K562 (cell line): ENCODE results near the gene GIPC3. TPM values are rescaled to one million over a fixed set of nuclear protein-coding genes. Genes with fewer than 3 reads are reported as not detected.

Source experiments
- BHLHE40 ChIP-seq: IDR thresholded peaks from 2 replicates; pipeline ENCODE4 v1.6.1; 2011; ENCODE audit warnings: low read length, improper control_type of control experiment
- CBFA2T2 ChIP-seq: fragments of 450-650 bp; conservative IDR thresholded peaks from 2 replicates; pipeline ENCODE4 v1.6.1; 2017; ENCODE audit warnings: mild to moderate bottlenecking
- ERF ChIP-seq: fragments of 450-650 bp; formaldehyde crosslinking; IDR thresholded peaks from 2 replicates; pipeline ENCODE4 v1.4.0; 2020; ENCODE audit warnings: mild to moderate bottlenecking, mixed read lengths
- EWSR1 ChIP-seq: fragments of 450-650 bp; IDR thresholded peaks from 2 replicates; pipeline ENCODE4 v1.6.1; 2018; ENCODE audit warnings: borderline replicate concordance, mild to moderate bottlenecking, low read depth, moderate library complexity; ENCODE audit not compliant: partially characterized antibody
- FOXA3 ChIP-seq, 2 experiments: fragments of 450-650 bp in 1 of 2; sonication (generic) in 1 of 2; formaldehyde crosslinking; IDR thresholded peaks in 1 of 2; conservative IDR thresholded peaks in 1 of 2; 2 replicates each; pipeline versions ENCODE4 v1.4.0 to v1.8.0; 2020 to 2022; ENCODE audit warnings: mild to moderate bottlenecking in 2 of 2, missing genetic modification reagents in 1 of 2
- HNRNPLL ChIP-seq: fragments of 200-400 bp; formaldehyde crosslinking; IDR thresholded peaks from 2 replicates; pipeline ENCODE4 v1.6.1; 2017; ENCODE audit warnings: low read length, low read depth, mild to moderate bottlenecking; ENCODE audit not compliant: poor library complexity, severe bottlenecking
- MEF2A ChIP-seq: IDR thresholded peaks from 2 replicates; pipeline ENCODE4 v1.6.1; 2011; ENCODE audit warnings: low read depth, mild to moderate bottlenecking, low read length, moderate library complexity; ENCODE audit not compliant: control insufficient read depth
- RBM17 ChIP-seq: fragments of 200-400 bp; formaldehyde crosslinking; IDR thresholded peaks from 2 replicates; pipeline ENCODE4 v1.6.1; 2017; ENCODE audit warnings: low read depth, mild to moderate bottlenecking, low read length, borderline replicate concordance
- TOE1 ChIP-seq, 2 experiments: fragments of 450-650 bp in 1 of 2; sonication (generic) in 1 of 2; formaldehyde crosslinking in 1 of 2; IDR thresholded peaks; 2 replicates each; pipeline versions ENCODE4 v1.7.1 to v1.8.0; 2016 to 2022; ENCODE audit warnings: borderline replicate concordance in 2 of 2, mild to moderate bottlenecking in 2 of 2, antibody characterized with exemption in 1 of 2, inconsistent platforms in 1 of 2, low read depth in 1 of 2, missing genetic modification reagents in 1 of 2, moderate library complexity in 1 of 2
- ZKSCAN8 ChIP-seq: fragments of 200-800 bp; sonication (Bioruptor generic); IDR thresholded peaks from 2 replicates; pipeline ENCODE4 v1.6.1; 2016; ENCODE audit warnings: missing genetic modification characterization, missing compliant biosample characterization
- ZNF175 ChIP-seq: fragments of 200-800 bp; sonication (Bioruptor generic); IDR thresholded peaks from 2 replicates; pipeline ENCODE4 v1.6.1; 2016; ENCODE audit warnings: low read depth, mild to moderate bottlenecking, missing genetic modification characterization, missing compliant biosample characterization
- ZNF239 ChIP-seq: fragments of 250-450 bp; sonication (Bioruptor Pico); IDR thresholded peaks from 2 replicates; pipeline ENCODE4 v1.4.0; 2020; ENCODE audit warnings: mild to moderate bottlenecking
- ZNF445 ChIP-seq: fragments of 250-450 bp; sonication (Bioruptor Pico); IDR thresholded peaks from 2 replicates; pipeline ENCODE4 v1.4.0; 2020; ENCODE audit warnings: low read depth, mild to moderate bottlenecking, moderate library complexity
- polyA plus RNA-seq, 8 experiments: library from polyadenylated mRNA; depleted of rRNA in 4 of 8; stranded (reverse) in 5 of 8; unstranded in 3 of 8; fragments of >200 nt; fragmentation: Nextera tagmentation in 2 of 8; fragmentation: Illumina TruSeq in 1 of 8; extraction: Ambion mirVana in 2 of 8; extraction: Trizol in 1 of 8; gene quantifications; 2 replicates each; pipeline versions ENCODE4 v1.2.1 to v1.2.3, GENCODE V29; 2011 to 2014; ENCODE audit warnings: inconsistent platforms in 1 of 8, missing spikeins in 1 of 8
- total RNA-seq, 7 experiments: library from RNA; depleted of rRNA in 6 of 7; stranded (reverse); fragments of >200 nt in 6 of 7; fragmentation: Illumina TruSeq in 2 of 7; extraction: Trizol in 2 of 7; gene quantifications; 2 replicates each; pipeline versions ENCODE4 v1.2.1 to v1.2.3, GENCODE V29; 2011 to 2021; ENCODE audit warnings: low replicate concordance in 1 of 7
- TF ChIP-seq, protein P1 (sequence below): fragments of 250-450 bp; sonication (Bioruptor Pico); IDR thresholded peaks from 2 replicates; pipeline ENCODE4 v1.4.0; 2020
- TF ChIP-seq, protein P2 (sequence below): sonication (generic); formaldehyde crosslinking; IDR thresholded peaks from 2 replicates; pipeline ENCODE4 v1.8.0; 2022; ENCODE audit warnings: missing genetic modification reagents, mild to moderate bottlenecking, moderate library complexity, borderline replicate concordance
- TF ChIP-seq, protein P3 (sequence below): fragments of 450-650 bp; IDR thresholded peaks from 2 replicates; pipeline ENCODE4 v1.6.1; 2018; ENCODE audit warnings: mild to moderate bottlenecking, low read depth; ENCODE audit not compliant: partially characterized antibody
- TF ChIP-seq, protein P4 (sequence below): IDR thresholded peaks from 2 replicates; pipeline ENCODE4 v1.6.1; 2011; ENCODE audit not compliant: insufficient read length; ENCODE audit errors: extremely low read depth
- TF ChIP-seq, protein P5 (sequence below): fragments of 450-650 bp; IDR thresholded peaks from 2 replicates; pipeline ENCODE4 v1.6.1; 2016; ENCODE audit warnings: low read depth, mild to moderate bottlenecking, moderate library complexity
- TF ChIP-seq, protein P6 (sequence below): fragments of 450-650 bp; IDR thresholded peaks from 2 replicates; pipeline ENCODE4 v1.6.1; 2016; ENCODE audit warnings: antibody characterized with exemption

GIPC3 gene
- total and polyA plus RNA-seq, 9 of the 15 experiments (the other 6 are each of a cell fraction or from before 2014, with no cell fraction given) = 0.03 to 3.6 (median 1.5) TPM; not detected in 1

DNA sequence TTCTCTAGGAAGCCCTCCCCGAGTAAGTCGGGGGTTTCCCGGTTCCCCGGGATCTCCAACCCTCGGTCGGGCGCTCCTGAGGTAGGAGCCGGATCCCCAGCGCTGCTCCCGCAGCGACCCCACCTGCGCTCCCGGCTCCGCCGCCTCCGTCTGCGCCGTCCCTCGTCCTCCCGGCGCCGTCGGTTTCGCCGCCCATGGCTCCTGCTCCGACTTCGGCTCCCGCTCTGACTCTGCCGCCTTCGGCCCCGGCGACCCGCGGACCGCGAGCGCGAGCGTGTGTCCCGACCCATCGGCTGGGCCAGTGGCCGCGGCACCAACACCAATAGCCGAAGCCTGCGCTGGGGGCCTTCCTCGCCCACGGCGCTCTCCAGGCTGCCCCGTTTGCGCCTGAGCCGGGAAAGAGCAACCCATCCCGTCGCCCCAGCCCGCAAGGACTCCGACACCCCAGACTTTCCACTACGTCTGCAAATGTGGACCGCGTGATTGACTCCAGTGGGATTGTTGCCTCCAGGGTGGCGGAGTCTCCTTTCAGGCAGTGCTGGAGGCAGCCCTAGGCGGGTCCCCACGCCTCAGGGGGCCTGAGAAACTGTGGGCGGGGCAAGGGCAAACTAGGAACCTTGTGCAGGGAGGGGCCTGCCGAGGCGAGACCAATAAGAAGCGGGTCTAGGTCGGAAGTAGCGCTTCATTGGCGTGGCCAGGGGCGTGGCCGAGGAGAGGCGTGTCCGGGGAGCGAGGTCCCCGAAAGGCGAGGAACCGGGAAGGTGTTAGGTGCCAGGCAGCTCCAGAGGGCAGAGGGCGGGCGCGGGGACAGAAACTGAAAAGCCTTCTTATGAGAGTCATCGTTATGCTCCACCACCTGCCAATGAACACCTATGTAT is 41.4 kb downstream of the GIPC3 start, which contains the start of gene CACTIN (continued):
- TF ChIP-seq, protein P1, sequence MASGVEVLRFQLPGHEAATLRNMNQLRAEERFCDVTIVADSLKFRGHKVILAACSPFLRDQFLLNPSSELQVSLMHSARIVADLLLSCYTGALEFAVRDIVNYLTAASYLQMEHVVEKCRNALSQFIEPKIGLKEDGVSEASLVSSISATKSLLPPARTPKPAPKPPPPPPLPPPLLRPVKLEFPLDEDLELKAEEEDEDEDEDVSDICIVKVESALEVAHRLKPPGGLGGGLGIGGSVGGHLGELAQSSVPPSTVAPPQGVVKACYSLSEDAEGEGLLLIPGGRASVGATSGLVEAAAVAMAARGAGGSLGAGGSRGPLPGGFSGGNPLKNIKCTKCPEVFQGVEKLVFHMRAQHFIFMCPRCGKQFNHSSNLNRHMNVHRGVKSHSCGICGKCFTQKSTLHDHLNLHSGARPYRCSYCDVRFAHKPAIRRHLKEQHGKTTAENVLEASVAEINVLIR (CRISPR knock-in tag) = 0 out of 2 replicates have a peak, but pooled peaks have one; percentile 41
- TF ChIP-seq BHLHE40 = no peak
- TF ChIP-seq, protein P2, sequence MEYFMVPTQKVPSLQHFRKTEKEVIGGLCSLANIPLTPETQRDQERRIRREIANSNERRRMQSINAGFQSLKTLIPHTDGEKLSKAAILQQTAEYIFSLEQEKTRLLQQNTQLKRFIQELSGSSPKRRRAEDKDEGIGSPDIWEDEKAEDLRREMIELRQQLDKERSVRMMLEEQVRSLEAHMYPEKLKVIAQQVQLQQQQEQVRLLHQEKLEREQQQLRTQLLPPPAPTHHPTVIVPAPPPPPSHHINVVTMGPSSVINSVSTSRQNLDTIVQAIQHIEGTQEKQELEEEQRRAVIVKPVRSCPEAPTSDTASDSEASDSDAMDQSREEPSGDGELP = peak; percentile 84
- no peak for TF ChIP-seq CBFA2T2
- no peak for TF ChIP-seq ZNF175 (CRISPR knock-in tag)
- no peak for TF ChIP-seq RBM17
- no peak for TF ChIP-seq ZKSCAN8 (CRISPR knock-in tag)
- TF ChIP-seq, protein P3, sequence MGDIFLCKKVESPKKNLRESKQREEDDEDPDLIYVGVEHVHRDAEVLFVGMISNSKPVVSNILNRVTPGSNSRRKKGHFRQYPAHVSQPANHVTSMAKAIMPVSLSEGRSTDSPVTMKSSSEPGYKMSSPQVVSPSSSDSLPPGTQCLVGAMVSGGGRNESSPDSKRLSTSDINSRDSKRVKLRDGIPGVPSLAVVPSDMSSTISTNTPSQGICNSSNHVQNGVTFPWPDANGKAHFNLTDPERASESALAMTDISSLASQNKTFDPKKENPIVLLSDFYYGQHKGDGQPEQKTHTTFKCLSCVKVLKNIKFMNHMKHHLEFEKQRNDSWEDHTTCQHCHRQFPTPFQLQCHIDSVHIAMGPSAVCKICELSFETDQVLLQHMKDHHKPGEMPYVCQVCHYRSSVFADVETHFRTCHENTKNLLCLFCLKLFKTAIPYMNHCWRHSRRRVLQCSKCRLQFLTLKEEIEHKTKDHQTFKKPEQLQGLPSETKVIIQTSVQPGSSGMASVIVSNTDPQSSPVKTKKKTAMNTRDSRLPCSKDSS = no peak
- TF ChIP-seq FOXA3 (CRISPR knock-in tag; conservative IDR thresholded peaks at IDR 0.05 in 1 of 2, IDR thresholded peaks at IDR 0.05 in 1 of 2) = no peak
- TF ChIP-seq HNRNPLL = peak; percentile 41
- TF ChIP-seq, protein P4, sequence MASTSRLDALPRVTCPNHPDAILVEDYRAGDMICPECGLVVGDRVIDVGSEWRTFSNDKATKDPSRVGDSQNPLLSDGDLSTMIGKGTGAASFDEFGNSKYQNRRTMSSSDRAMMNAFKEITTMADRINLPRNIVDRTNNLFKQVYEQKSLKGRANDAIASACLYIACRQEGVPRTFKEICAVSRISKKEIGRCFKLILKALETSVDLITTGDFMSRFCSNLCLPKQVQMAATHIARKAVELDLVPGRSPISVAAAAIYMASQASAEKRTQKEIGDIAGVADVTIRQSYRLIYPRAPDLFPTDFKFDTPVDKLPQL = no peak
- TF ChIP-seq EWSR1 = no peak
- TF ChIP-seq ERF = no peak; the same call in 1 of the 2 replicates
- TF ChIP-seq ZNF239 = no peak
- TF ChIP-seq, protein P5, sequence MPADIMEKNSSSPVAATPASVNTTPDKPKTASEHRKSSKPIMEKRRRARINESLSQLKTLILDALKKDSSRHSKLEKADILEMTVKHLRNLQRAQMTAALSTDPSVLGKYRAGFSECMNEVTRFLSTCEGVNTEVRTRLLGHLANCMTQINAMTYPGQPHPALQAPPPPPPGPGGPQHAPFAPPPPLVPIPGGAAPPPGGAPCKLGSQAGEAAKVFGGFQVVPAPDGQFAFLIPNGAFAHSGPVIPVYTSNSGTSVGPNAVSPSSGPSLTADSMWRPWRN = no peak
- TF ChIP-seq TOE1 (IDR thresholded peaks at IDR 0.05; ENCODE audit: borderline replicate concordance) = peak; percentile 98
- TF ChIP-seq TOE1 (CRISPR knock-in tag; IDR thresholded peaks at IDR 0.05; ENCODE audit: borderline replicate concordance, low read depth) = no peak
- no peak for TF ChIP-seq ZNF445 (CRISPR knock-in tag)
- TF ChIP-seq MEF2A = no peak
- TF ChIP-seq, protein P6, sequence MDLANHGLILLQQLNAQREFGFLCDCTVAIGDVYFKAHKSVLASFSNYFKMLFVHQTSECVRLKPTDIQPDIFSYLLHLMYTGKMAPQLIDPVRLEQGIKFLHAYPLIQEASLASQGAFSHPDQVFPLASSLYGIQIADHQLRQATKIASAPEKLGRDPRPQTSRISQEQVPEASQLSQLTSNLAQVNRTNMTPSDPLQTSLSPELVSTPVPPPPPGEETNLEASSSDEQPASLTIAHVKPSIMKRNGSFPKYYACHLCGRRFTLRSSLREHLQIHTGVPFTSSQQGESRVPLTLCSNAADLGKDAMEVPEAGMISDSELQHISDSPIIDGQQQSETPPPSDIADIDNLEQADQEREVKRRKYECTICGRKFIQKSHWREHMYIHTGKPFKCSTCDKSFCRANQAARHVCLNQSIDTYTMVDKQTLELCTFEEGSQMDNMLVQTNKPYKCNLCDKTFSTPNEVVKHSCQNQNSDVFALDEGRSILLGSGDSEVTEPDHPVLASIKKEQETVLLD = no peak
